GM21528 (cell line): ENCODE results near the gene PRDX4.
"Not testable (repeated sequence)": the region's sequence is repeated elsewhere in the genome, so short reads cannot be mapped to it uniquely, and the experiment has no call there.

ENCODE experiments used
- ATAC-seq: cut with Tn5 transposase; IDR thresholded peaks from one replicate; pipeline ENCODE4 v1.9.1; 2021; ENCODE audit warnings: mild to moderate bottlenecking, moderate library complexity; ENCODE audit not compliant: unreplicated experiment, low FRiP score

PRDX4 gene

DNA sequence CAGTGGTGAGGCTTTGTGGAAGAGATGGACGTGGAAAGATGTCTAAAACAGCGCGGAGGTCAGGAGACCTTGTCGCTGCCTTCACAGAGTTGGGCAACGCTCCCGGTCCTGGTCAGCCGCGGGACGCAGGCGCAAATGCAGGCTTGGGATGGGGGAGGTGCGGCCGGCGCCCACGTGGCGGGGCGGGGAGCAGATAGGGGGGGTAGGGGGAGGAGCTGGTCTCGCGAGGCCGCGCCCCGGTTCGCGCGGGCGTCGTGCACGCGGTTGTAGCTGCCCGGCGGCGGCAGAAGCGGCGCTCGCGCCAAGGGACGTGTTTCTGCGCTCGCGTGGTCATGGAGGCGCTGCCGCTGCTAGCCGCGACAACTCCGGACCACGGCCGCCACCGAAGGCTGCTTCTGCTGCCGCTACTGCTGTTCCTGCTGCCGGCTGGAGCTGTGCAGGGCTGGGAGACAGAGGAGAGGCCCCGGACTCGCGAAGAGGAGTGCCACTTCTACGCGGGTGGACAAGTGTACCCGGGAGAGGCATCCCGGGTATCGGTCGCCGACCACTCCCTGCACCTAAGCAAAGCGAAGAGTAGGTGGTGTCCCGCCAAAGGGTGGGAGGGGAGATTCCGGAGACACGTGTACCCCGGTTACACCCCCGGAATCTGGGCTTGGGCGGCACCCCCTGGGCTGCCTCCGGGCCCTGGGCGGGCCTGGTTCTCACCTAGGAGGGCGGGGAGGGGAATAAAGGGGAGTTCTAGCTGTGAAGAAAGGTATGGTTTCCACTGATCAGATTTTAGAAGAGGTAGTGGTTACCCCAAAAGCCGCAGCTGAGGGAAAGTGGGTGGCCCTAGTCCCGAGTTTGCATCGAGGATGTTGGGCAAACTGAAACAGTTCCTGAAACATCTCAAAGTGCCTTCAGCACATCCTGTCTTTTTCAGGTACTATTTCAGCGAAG lies at the start of gene PRDX4:
PRDX4 (plus strand) TSS at position 255 of the 939 bp plus-strand sequence; CDS start at position 333, 78 bp downstream.
- ATAC-seq: peak; percentile 66

DNA sequence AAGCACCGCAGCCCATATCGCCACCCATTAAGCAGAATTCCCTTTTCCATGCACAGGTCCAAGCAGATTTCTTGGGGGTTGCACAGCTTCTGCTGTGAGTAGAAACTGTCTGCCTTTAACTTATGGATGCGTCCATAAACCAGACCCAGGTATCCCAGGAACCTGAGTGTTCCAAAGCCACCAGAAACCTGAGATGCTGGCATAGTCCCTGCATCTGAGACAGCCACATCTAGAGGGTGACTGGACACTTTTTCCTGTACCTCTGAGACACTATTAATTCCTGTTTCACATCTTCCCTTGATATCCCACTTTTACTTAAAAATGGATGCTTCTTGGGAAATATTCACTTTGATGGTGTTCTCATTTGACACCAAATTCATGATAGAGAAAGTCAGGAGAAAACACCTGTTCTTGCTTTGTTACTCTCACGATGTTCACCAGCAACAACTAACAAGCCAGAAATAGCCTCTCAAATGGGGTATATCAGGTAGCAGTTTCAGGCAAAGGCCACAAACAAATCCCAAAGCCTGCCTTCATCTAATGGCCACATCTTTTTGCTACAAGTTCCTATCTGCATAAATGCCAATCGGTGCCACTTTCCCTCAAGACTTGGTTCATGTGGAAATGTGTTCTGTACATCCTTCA lies 45.5 kb upstream of the PRDX4 start:
- ATAC-seq: no peak

DNA sequence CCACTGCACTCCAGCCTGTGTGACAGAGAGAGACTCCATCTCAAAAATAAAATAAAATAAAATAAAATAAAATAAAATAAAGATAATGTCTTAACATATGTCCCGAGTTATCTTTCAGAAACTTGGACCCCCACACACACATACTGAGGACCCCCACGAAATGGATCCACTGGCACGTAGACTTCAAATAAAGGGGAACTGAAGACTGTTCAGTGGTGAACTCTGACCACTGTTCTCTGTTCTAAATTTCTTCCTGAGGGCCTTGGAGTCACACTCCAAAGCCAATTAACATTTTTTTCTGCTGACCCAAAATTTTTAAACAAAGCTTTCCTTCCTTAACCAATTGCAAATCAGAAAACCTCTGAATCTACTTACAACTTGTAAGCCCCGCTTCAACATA lies 43.5 kb upstream of the PRDX4 start:
- ATAC-seq: no peak

GRCh38 chrX:23626651-23627050 lies 40.6 kb upstream of the PRDX4 start:
- no peak for ATAC-seq

DNA sequence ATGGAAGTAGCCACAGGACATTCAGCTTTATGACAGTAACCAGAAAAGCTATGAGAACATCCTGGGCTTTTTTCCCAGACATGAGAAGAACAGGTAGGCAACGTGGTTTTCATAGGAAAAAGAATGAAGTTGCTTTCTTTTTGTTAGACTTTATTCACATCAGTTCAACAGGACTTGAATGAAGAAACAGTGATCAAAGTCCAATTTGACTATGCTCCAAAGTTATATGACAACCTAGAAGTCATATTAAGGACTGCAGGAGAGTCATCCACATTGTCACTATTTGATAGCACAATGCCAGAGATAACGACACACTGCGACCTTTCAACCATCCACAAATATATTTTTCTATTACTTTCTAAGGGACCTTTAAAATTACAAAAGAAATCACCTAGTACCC lies 39.2 kb upstream of the PRDX4 start:
- ATAC-seq: no peak

DNA sequence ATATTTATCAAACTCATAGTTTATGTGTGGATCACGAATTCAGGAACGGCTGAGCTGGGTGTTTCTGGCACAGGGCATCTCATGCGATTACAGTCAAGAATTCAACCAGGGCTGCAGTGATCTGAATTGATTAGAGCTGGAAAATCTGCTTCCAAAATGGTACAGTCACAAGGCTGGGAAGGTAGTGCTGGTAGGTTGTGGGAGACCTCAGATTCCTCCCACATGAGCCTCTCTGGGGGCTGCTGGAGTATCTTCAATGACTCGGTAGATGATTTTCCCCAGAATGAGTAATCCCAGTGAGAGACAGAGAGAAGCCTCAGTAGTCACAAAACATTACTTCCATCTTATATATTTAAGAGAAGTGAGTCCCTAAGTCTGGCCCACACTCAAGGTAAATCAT lies 36.2 kb upstream of the PRDX4 start:
- no peak for ATAC-seq

DNA sequence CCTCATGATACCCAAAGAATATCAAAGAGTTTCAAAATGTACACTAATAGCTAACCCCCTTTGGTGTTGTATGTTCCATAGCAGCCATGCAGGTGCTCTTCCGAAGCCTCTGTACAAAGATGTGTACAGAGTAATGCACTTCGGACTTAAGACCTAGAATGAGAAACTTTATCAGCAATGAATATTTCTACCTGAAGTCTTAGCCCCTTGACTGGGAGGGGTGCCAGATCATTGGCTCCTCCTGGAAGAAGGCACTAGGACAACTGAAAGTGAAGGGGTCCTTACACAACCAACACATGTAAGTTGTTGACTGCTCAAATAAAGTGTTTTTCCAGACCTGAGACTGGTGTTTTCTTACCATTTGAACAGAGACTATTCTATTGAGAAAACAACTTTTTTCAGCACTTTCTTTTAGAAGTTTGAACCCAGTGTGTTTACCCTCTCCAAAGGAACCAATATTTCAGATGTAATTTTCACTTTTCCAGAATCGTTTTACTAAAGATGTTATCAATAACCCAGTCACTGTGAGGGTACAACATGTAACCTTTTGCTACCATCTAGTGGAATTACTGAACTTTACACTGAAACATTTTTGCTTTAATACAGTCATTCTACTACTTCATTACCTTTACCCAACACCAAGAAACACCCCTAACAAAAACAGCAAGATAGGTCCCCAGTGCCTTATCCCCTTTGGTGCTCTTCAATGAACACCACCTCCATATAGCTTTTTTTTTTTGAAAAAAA lies 33.3 kb upstream of the PRDX4 start:
- no peak for ATAC-seq

DNA sequence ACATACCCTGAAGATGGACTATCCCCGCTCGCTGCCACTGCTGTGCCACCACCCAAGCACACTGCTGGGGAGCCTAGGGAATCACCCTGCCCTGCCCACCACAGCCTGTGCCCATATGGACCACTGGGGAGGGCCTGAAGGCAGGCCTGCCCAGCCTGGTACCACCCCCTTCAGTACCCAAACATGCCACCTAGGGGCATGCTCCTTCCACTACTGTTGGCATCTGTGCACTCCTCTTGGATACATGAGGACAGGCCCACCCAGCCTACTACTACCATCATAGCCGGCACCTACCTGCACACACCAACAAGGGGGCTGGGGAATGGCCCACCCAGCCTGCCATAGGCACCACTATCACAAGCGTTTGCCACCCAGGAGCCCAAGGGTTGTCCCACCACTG lies 30.1 kb upstream of the PRDX4 start:
- peak; percentile 89 for ATAC-seq

DNA sequence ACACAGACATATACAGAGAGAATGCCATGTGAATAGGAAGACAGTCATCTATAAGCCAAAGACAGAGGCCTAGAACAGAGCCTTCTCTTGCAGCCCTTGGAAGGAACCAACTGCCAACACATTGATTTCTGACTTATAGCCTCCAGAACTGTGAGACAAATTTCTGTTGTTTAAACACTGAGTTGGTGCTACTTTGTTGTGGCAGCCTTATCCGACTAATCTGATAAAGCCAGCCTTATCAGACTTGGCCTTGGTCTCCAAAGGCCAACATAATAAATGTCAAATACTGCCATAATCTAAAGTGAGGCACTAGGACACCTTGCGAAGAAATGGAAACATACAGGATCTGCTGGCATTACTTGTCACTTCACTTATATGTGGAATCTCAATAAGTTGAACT lies 24.3 kb upstream of the PRDX4 start:
- ATAC-seq: no peak

DNA sequence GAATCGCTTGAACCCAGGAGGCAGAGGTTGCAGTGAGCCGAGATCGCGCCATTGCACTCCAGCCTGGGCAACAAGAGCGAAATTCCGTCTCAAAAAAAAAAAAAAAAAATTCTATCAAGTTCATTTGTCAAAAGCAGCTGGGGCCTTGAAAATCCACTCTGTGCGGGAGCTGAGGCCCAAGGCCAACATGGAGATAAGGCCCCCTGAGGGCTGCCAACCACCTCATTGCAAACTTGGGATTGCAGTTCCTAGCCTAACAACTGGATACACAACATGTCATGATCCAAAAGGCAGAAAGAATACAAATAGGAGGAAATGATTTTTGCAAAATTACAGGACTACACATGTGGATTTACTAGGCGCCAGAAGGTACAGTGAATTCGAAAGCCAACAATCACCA lies 22.5 kb upstream of the PRDX4 start:
- ATAC-seq: no peak

DNA sequence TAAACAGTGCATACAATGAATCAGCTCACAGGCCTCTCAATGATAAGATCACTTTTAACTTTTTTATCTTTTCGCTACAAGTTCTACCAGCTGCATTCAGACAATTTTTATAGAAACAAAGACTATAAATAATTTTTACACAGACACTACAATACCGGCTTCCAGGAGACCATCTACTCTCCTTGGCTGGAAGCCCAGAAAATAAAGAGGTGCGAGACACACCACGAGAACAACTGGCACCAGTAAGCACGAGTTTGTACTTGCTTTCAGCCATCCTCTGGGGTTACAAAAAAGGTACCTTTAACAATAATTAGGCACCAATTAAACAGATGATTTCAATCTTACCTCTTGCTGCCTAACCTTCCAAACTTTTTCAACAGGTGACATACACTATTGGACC lies 11.2 kb upstream of the PRDX4 start:
- no peak for ATAC-seq

GRCh38 chrX:23656684-23657083 lies 10.6 kb upstream of the PRDX4 start:
- no peak for ATAC-seq

DNA sequence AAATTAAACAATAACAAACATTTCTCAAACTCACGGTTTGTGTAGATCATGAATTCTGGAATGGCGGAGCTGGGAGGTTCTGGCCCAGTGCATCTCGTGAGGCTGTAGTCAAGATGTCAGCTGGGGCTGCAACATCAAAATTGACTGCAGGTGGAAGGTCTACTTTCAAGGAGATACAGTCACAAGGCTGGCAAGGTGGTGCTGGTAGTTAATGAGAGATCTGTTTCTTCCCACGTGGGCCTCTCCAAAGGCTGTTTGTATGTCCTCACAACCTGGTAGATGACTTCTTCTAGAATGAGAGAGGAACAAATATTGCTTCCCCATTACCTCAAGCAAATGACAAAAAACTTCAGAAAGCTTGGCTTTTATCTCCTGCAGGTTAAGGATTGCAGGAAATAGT lies 8.0 kb upstream of the PRDX4 start:
- ATAC-seq: no peak

- not testable (repeated sequence) for ATAC-seq
Measured at GRCh38 chrX:23660083-23660765, 7.1 kb upstream of the PRDX4 start.

- no peak for ATAC-seq
Measured at GRCh38 chrX:23660766-23661132, 6.5 kb upstream of the PRDX4 start.

DNA sequence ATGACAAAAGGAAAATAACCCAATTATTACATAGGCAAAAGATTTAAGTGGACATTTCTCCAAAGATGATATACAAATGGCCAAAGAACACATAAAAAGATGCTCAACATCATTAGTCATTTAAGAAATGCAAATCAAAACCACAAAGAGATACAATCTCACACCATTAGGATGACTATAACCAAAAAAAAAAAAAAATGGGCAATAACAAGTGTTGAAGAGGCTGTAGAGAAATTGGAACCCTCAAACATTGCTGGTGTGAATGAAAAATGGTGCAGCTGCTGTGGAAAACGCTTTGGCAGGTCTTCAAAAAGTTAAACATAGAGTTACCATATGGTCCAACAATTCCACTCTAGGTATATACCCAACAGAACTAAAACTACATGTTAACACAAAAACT lies 5.6 kb upstream of the PRDX4 start:
- ATAC-seq: no peak

GRCh38 chrX:23662187-23662586 lies 5.1 kb upstream of the PRDX4 start:
- no peak for ATAC-seq

- peak; percentile 47 for ATAC-seq
Measured at GRCh38 chrX:23662853-23663252, 4.4 kb upstream of the PRDX4 start.

DNA sequence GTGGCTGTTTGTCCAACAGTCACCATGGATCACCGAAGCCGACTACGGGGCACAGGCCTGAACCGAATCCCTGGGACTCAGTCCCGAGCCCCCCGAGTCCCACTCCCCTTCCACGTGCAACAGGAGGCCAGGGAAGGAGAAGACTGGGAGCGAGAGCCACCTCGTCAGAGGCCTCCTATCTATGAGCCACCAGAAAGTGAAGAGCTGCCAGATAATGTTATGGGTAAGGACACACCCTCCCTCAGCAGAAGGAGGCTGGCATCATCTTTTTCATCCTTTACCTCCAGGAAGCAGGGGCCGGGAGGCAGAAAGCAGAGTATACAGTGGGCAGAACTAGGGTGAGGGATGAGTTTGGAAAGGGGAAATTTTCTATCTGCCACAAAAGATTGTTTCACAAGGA lies 2.8 kb upstream of the PRDX4 start:
- no peak for ATAC-seq

DNA sequence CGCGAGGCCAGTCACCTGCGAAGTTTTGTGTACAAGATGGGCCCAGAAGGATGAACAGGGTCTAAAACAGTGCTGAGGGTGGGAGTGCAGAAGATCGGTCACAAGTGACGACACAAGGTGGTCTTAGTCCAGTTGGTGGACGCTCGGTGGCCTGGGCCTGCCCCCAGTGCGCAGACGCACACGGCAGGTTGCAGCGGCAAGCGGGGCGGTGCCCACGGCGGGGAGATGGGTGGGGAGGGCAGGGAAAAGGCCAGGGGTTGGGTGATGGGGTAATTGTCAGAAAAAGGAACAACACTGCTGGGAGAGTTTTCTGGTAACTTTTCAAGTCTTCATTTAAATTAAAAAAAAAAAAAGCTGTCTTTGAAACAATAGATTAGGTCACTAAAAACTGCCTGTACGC lies 1.0 kb upstream of the PRDX4 start:
- ATAC-seq: no peak

DNA sequence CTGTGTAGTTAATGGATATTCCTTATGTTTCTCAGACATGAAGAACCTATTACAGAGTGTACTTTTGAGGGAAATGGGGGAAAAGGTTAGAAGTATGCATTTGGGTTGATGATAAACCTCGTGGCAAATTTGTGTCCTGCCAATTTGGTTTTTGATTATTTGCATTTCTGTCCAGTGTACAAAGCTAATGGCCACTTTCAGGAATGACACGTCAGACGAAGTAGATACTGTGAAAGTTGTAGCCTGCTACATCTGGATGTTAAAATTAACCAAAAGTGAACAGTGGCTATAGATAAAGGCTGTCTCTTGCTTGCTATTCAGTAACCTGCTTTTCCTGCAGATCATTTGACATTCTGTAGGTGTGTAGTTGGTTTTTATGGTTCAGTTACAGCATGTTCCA lies 1.0 kb downstream of the PRDX4 start:
- ATAC-seq: peak; percentile 48
